Psoas muscle (tissue), 8 donors: ENCODE measurements around the gene PCDHGB4. TPM values are rescaled to one million over a fixed set of nuclear protein-coding genes. Genes with fewer than 3 reads are reported as not detected.
"Not testable (repeated sequence)": the region's sequence is repeated elsewhere in the genome, so short reads cannot be mapped to it uniquely, and the experiment has no call there.

ENCODE experiments used
- ATAC-seq, 4 donors: fragments of 200-7000 bp; cut with Tn5 transposase; one replicate each; pipeline ENCODE4 v1.9.1; 2020; ENCODE audit warnings: moderate library complexity in 3 of 4, mild to moderate bottlenecking in 2 of 4
- DNase-seq, 2 donors: peaks; one replicate each; pipeline ENCODE4 v3.0.0-alpha.2; 2020
- H3K27ac ChIP-seq: fragments of 200-600 bp; one replicate; pipeline ENCODE4 v1.8.0; 2022
- H3K27me3 ChIP-seq, 3 donors: fragments of 200-600 bp in 1 of 3; one replicate each; pipeline versions ENCODE4 v1.6.1 to v1.8.0; 2013 to 2022; ENCODE audit warnings: low read length in 2 of 3, mild to moderate bottlenecking in 2 of 3, moderate library complexity in 1 of 3; ENCODE audit not compliant: insufficient read depth in 3 of 3
- H3K36me3 ChIP-seq, 2 donors: fragments of 200-600 bp in 1 of 2; one replicate each; pipeline versions ENCODE4 v1.6.1 to v1.8.0; 2013 to 2022; ENCODE audit warnings: low read depth in 1 of 2, mild to moderate bottlenecking in 1 of 2, moderate library complexity in 1 of 2; ENCODE audit not compliant: insufficient read depth in 1 of 2
- H3K4me1 ChIP-seq: fragments of 200-600 bp; one replicate; pipeline ENCODE4 v1.8.0; 2022
- H3K4me3 ChIP-seq: fragments of 200-600 bp; one replicate; pipeline ENCODE4 v1.8.0; 2022; ENCODE audit warnings: mild to moderate bottlenecking
- H3K9me3 ChIP-seq: fragments of 200-600 bp; one replicate; pipeline ENCODE4 v1.8.0; 2022
- WGBS, 3 donors: extraction: QIAGEN DNeasy Blood & Tissue Kit; methylation state at CpG; one replicate each; pipeline versions ENCODE4 v1.1.6 to v1.1.7; 2013; 5-methylcytosine and 5-hydroxymethylcytosine counted together
- intact Hi-C, 2 donors: fragments of 100-400 bp; cut with DNase I; formaldehyde crosslinking; loops; one replicate each; pipeline versions ENCODE4 v1.11.0 to v1.14.2; 2022
- polyA plus RNA-seq, 3 donors: library from polyadenylated mRNA; stranded (reverse); fragments of 200-250 nt; gene quantifications; one replicate each; pipeline ENCODE4 v1.2.3, GENCODE V29; 2013
- total RNA-seq, 4 donors: library from RNA; stranded (reverse); fragmentation: NEBNext Ultra II Directional in 2 of 4; extraction: Animal tissue kit (Norgen Biotek cat#: 25700) in 2 of 4; gene quantifications; one replicate each; pipeline versions ENCODE4 v1.2.1 to v1.2.4, GENCODE V29; 2021 to 2023
- TF ChIP-seq, protein P1 (sequence below): fragments of 200-600 bp; IDR thresholded peaks from one replicate; pipeline ENCODE4 v1.8.0; 2022; ENCODE audit warnings: antibody characterized with exemption
- donor health status: healthy with polysubstance abuse.
- donor health status: DM: no; HTN: no; CAD: no; lungs with moderate emphysema.
- donor health status: Bipolar disorder and iron deficiency.
- donor health status: healthy.
- donor health status: DM: yes; HTN: yes; CAD: no.
- donor health status: DM: no; HTN: no; CAD: no.
- donor health status: DM: no; HTN: no; CAD: no.
- donor health status: DM: yes; HTN: yes; CAD: no.

The PCDHGB4 gene
- total and polyA plus RNA-seq, 7 donors = 0.24 to 3.0 (median 0.99) TPM

GRCh38 chr5:141412854-141413539 lies 25.5 kb downstream of the PCDHGB4 start, which contains the start of gene PCDHGA10:
TSS of gene PCDHGA10 (plus strand) at chr5:141412987. CDS start at chr5:141413176, 189 bp downstream.
- H3K4me3 ChIP-seq = peak within 1 kb of the TSS; percentile 62
- H3K27ac ChIP-seq = peak within 1 kb of the TSS; percentile 10
- intact Hi-C loops = no loop called here
- H3K4me1 ChIP-seq = no peaks in the 10 kb centered on the region
- peak; percentile 70 to 79 (median 75) for ATAC-seq
- DNase-seq = peak; percentile 43 to 69
- WGBS, 3 donors = 21 to 29% (median 26%) methylated on average over 31 of the region's 31 CpGs
- H3K36me3 ChIP-seq = no peaks in the 10 kb centered on the region
- H3K9me3 ChIP-seq = peaks cover 7% of the 10 kb centered on the region
- TF ChIP-seq, protein P1, sequence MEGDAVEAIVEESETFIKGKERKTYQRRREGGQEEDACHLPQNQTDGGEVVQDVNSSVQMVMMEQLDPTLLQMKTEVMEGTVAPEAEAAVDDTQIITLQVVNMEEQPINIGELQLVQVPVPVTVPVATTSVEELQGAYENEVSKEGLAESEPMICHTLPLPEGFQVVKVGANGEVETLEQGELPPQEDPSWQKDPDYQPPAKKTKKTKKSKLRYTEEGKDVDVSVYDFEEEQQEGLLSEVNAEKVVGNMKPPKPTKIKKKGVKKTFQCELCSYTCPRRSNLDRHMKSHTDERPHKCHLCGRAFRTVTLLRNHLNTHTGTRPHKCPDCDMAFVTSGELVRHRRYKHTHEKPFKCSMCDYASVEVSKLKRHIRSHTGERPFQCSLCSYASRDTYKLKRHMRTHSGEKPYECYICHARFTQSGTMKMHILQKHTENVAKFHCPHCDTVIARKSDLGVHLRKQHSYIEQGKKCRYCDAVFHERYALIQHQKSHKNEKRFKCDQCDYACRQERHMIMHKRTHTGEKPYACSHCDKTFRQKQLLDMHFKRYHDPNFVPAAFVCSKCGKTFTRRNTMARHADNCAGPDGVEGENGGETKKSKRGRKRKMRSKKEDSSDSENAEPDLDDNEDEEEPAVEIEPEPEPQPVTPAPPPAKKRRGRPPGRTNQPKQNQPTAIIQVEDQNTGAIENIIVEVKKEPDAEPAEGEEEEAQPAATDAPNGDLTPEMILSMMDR = peak; percentile 70
- H3K27me3 ChIP-seq = peaks cover 0 to 25% (median 0%) of the 10 kb centered on the region in 3 donors

- Histone ChIP-seq H3K4me1 (no peaks in the 10 kb centered on the region), H3K27ac (no peak overlapping the region), H3K27me3 (peaks cover 0 to 28% (median 0%) of the 10 kb centered on the region in 3 donors), H3K36me3 (no peaks in the 10 kb centered on the region), H3K4me3 (peak overlapping the region; percentile 60), H3K9me3 (peaks cover 7% of the 10 kb centered on the region)
- TF ChIP-seq, protein P1 = no peak
- intact Hi-C loops = no loop called here
- WGBS, 3 donors = 27 to 29% (median 29%) methylated on average over 25 of the region's 25 CpGs
- peak; percentile 18 to 29 (median 22) for ATAC-seq
- DNase-seq = no peak
These were observed 26.1 kb downstream of the PCDHGB4 start for GRCh38 chr5:141413540-141414069.

DNA sequence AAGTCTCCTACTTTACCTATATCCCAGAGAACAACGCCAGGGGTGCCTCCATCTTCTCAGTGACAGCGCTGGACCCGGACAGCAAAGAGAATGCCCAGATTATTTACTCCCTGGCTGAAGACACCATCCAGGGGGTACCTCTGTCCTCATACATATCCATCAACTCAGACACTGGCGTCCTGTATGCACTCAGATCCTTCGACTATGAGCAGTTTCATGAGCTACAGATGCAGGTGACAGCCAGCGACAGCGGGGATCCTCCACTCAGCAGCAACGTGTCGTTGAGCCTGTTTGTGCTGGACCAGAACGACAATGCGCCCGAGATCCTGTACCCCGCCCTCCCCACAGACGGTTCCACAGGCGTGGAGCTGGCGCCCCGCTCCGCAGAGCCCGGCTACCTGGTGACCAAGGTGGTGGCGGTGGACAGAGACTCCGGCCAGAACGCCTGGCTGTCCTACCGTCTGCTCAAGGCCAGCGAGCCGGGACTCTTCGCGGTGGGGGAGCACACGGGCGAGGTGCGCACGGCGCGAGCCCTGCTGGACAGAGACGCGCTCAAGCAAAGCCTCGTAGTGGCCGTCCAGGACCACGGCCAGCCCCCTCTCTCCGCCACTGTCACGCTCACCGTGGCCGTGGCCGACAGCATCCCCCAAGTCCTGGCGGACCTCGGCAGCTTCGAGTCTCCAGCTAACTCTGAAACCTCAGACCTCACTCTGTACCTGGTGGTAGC lies 27.2 kb downstream of the PCDHGB4 start:
- not testable (repeated sequence) for H3K27ac ChIP-seq, H3K4me1 ChIP-seq, H3K9me3 ChIP-seq, DNase-seq, ATAC-seq, H3K36me3 ChIP-seq
- 43 to 53% (median 47%) methylated on average over 38 to 46 of the region's 46 CpGs for WGBS, 3 donors
- intact Hi-C loops = loop anchor here (5.0 kb wide), 2 partner anchors 143 to 148 kb away; no protein-coding TSS in a partner anchor
- Histone ChIP-seq H3K4me3 (peak overlapping the region; percentile 8), H3K27me3 (peaks cover 0 to 27% (median 3%) of the 10 kb centered on the region in 3 donors)

- ATAC-seq, H3K9me3 ChIP-seq, H3K27ac ChIP-seq, H3K4me1 ChIP-seq, DNase-seq, H3K36me3 ChIP-seq: not testable (repeated sequence)
- Histone ChIP-seq H3K27me3 (peaks cover 0 to 31% (median 4%) of the 10 kb centered on the region in 3 donors), H3K4me3 (peak overlapping the region; percentile 8)
- intact Hi-C loops = loop anchor here (5.0 kb wide), 2 partner anchors 142 to 147 kb away; no protein-coding TSS in a partner anchor
- 31 to 44% (median 38%) methylated on average over 24 of the region's 24 CpGs for WGBS, 3 donors
These were observed 27.7 kb downstream of the PCDHGB4 start for GRCh38 chr5:141415275-141415618.

DNA sequence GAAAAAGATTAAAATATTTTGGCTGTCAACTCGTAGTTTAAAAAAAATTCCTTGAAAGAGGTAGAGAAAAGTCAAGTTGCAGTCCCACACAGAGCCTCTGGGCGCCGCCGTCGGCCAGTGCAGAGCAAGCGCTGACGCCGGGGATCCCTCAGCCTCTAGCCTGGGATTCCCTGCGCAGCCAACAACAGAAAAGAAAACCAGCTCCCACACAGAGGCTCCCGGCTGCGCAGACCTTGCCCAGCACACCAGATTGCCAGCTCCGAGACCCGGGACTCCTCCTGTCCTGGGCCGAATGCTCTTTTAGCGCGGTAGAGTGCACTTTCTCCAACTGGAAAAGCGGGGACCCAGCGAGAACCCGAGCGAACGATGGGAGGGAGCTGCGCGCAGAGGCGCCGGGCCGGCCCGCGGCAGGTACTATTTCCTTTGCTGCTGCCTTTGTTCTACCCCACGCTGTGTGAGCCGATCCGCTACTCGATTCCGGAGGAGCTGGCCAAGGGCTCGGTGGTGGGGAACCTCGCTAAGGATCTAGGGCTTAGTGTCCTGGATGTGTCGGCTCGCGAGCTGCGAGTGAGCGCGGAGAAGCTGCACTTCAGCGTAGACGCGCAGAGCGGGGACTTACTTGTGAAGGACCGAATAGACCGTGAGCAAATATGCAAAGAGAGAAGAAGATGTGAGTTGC lies 30.1 kb downstream of the PCDHGB4 start, which contains the start of gene PCDHGB7:
Gene PCDHGB7, plus strand, starts transcription at position 184 of the 679 bp plus-strand sequence. Its CDS starts 183 bp downstream, at position 367.
- H3K9me3 ChIP-seq, H3K36me3 ChIP-seq, H3K4me1 ChIP-seq: not testable (repeated sequence)
- Histone ChIP-seq H3K27ac (peak within 1 kb of the TSS; percentile 40), H3K27me3 (peaks cover 0 to 41% (median 4%) of the 10 kb centered on the region in 3 donors), H3K4me3 (peak within 1 kb of the TSS; percentile 66)
- 9 to 14% (median 12%) methylated on average over 36 to 47 of the region's 47 CpGs for WGBS, 3 donors
- ATAC-seq (peak; percentile 85 to 88 (median 86)), DNase-seq (peak; percentile 80 to 86)
- intact Hi-C loops = loop anchor here (5.0 kb wide), 2 partner anchors 140 to 145 kb away; no protein-coding TSS in a partner anchor
- TF ChIP-seq, protein P1 = peak; percentile 77
